IPS-15b (cell line): Measurements from ENCODE around the gene XAGE1B.
"Not testable (repeated sequence)": the region's sequence is repeated elsewhere in the genome, so short reads cannot be mapped to it uniquely, and the experiment has no call there.

Experiments
- H3K27me3 ChIP-seq: one replicate; pipeline ENCODE4 v1.6.1; 2013; ENCODE audit warnings: low read length; ENCODE audit not compliant: control insufficient read depth, insufficient read depth
- H3K36me3 ChIP-seq: one replicate; pipeline ENCODE4 v1.6.1; 2013; ENCODE audit warnings: low read length; ENCODE audit not compliant: control insufficient read depth, insufficient read depth
- H3K4me1 ChIP-seq: one replicate; pipeline ENCODE4 v1.6.1; 2013; ENCODE audit warnings: mild to moderate bottlenecking, low read length; ENCODE audit not compliant: control insufficient read depth, insufficient read depth
- H3K4me3 ChIP-seq: one replicate; pipeline ENCODE4 v1.5.1; 2013; ENCODE audit warnings: low read depth, low read length
- H3K9ac ChIP-seq: one replicate; pipeline ENCODE4 v1.6.1; 2013; ENCODE audit warnings: low read depth, mild to moderate bottlenecking, low read length
- H3K9me3 ChIP-seq: one replicate; pipeline ENCODE4 v1.6.1; 2013; ENCODE audit warnings: mild to moderate bottlenecking, low read length; ENCODE audit not compliant: control insufficient read depth, insufficient read depth

Gene XAGE1B, protein sequence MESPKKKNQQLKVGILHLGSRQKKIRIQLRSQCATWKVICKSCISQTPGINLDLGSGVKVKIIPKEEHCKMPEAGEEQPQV

DNA sequence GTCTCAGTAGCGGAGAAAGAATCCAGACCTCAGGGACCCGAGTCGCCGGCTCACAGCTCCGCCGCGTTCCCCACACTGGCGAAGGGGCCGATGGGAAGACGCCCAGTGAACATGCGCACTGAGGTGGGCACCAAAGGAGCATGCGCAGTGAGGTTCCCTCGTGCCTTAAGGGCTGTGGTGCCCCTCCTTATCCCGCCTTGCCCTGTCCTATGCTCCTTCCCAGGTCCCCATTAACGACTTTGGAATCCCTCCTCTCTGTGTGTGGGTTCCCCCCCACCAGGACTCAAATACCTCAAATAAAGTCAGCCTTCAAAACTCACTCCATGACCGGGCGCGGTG lies at the start of gene XAGE1B:
Gene XAGE1B, minus strand, starts transcription at position 77 of the 339 bp plus-strand sequence. CDS start 1,536 bp downstream, outside the sequence.
- H3K4me3 ChIP-seq, H3K9ac ChIP-seq, H3K36me3 ChIP-seq, H3K4me1 ChIP-seq, H3K27me3 ChIP-seq, H3K9me3 ChIP-seq: not testable (repeated sequence)

DNA sequence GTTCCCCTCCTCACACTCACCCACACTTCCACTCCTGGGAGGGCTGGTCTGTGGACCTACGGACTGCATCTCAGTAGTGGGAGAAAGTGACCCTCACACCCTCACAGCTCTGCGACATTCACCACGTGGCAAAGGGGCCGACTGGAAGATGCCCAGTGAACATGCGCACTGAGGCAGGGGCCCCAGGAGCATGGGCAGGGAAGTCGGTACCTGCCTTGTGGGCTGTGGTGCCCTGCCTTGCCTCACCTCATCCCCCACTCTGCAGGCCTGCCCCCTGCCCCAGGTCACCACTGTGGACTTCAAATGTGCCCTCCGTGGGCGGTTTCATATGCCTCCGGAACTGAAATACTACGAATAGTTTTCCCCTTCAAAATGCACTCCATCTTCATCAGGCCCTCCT lies 46.2 kb upstream of the XAGE1B start:
- Histone ChIP-seq H3K27me3 (no peaks in the 10 kb centered on the region), H3K9ac (no peak overlapping the region), H3K36me3 (no peaks in the 10 kb centered on the region), H3K4me3 (no peak overlapping the region), H3K4me1 (no peaks in the 10 kb centered on the region), H3K9me3 (no peaks in the 10 kb centered on the region)

DNA sequence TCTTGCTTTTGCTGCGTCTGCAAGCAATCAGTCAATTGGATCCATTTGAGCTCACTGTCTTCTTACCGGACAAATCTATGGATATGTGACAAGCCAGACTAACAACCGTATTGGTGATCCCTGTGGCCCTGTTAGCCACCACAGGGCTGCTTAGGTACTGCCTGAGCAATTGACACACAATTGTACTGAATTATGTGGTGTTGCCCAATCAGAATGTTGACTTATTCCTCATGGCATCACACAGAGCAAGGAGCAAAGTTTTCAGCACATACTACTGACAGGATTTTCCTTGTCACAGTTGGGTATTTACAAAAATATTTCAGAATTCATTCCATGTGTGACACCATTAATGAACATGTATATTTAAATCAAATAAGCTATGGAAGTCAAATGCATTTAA lies 41.3 kb upstream of the XAGE1B start:
- Histone ChIP-seq H3K36me3 (no peaks in the 10 kb centered on the region), H3K27me3 (no peaks in the 10 kb centered on the region), H3K9me3 (no peaks in the 10 kb centered on the region), H3K4me1 (no peaks in the 10 kb centered on the region), H3K4me3 (no peak overlapping the region), H3K9ac (no peak overlapping the region)

DNA sequence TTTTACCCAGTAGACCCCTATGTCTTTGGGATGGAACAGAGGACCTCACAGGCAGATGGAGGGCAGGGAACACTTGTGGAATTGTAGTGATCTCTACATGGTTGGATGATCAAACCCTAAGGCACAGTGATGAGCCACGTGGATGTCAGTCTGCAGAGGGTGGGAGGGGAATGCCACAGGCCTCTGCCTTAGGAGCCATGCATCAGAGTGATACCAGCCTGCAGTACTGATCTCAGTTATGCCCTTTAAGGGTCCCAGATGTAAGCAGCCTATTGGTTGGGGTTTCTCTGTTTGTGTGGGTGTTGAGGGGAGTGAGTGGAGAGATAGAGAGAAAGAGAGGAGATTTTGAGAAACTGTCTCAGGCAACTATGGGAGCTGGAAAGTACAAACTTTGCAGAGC lies 39.9 kb upstream of the XAGE1B start:
- H3K27me3 ChIP-seq: no peaks in the 10 kb centered on the region
- no peak overlapping the region for H3K4me3 ChIP-seq
- H3K9ac ChIP-seq: no peak overlapping the region
- no peaks in the 10 kb centered on the region for H3K9me3 ChIP-seq
- H3K36me3 ChIP-seq: no peaks in the 10 kb centered on the region
- H3K4me1 ChIP-seq: no peaks in the 10 kb centered on the region

DNA sequence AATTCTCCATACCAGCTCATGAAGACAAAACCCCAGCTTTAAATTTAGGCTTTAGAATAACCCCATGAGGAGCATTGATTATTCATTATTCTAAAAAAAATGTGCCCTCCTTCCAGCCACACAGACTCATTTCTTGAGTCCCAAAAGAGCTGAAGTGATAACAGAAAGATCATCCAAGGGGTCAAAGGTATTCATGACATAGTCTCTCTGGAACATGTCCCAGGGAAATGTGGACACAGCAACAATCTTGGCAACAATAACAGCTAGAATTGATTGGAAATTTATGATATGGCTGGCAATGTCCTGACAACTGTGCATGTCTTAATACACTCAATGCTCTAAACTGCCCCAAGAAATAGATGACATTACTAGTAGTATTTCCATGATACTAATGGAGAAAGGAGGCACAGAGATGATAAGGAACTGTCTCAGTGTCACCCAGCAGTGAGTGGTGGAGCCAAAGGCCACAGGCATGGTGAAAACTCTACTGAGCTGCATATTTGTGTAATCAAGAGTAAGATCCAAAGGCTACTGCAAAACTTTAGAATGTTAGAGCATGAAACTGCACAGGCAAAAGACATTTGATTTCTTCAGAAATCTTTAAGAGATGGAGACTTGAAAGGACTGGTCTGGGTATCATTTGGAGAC lies 37.3 kb upstream of the XAGE1B start:
- no peaks in the 10 kb centered on the region for H3K9me3 ChIP-seq
- no peaks in the 10 kb centered on the region for H3K4me1 ChIP-seq
- no peak overlapping the region for H3K9ac ChIP-seq
- no peaks in the 10 kb centered on the region for H3K36me3 ChIP-seq
- H3K4me3 ChIP-seq: no peak overlapping the region
- H3K27me3 ChIP-seq: no peaks in the 10 kb centered on the region

DNA sequence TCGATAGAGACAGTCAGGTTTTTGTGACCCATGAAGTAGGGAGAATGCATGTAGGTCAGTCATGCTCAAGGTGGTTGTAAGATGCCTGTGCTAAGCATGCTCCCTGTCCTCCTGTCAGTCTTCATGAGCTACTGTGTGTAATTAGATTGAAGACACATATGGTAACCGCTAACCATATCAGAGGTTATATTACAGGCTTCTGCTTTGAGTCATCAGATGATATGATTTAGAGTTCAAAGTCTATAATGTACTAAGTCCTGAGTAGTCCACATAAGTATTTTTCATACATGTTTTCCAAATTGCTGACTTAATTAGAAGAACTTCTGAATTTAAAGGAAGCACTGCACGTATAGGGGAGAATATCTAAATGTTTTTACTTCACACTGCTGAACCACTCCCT lies 31.9 kb upstream of the XAGE1B start:
- not testable (repeated sequence) for H3K4me1 ChIP-seq, H3K9me3 ChIP-seq, H3K36me3 ChIP-seq, H3K4me3 ChIP-seq, H3K9ac ChIP-seq, H3K27me3 ChIP-seq

DNA sequence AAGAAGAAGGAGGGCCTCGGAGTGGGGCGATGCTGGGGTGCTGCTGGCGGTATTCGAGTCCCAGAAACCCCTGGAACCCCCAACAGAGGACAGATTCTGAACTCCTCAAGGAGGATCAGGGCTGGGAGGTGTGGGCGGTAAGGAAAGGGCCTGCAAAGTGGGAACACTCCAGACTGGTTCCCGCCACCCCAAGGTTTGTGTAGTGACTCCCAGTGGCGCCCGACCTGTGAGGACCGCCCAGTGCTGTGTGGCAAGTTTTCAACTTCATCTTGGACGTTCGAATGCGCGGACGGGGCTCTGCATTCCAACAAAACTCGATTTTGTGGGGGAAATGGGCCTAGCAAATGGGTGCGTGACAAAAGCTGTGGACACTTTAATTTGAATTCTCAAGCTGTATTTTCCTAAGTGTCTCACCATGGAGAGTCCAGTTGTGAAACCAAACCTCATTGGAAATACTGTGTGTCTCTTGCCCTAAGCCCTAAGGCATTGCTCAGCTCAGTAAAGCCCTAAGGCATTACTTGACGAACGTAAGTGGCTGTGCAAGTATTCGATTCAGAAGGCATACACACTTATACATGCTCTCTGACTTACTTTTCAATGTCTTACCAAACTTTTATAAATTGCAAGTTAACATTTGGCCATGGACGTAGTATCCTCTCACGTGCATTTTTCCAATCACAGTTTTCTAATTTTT lies 27.4 kb upstream of the XAGE1B start:
- no peaks in the 10 kb centered on the region for H3K9me3 ChIP-seq
- no peaks in the 10 kb centered on the region for H3K4me1 ChIP-seq
- no peaks in the 10 kb centered on the region for H3K27me3 ChIP-seq
- H3K9ac ChIP-seq: no peak overlapping the region
- no peak overlapping the region for H3K4me3 ChIP-seq
- no peaks in the 10 kb centered on the region for H3K36me3 ChIP-seq

DNA sequence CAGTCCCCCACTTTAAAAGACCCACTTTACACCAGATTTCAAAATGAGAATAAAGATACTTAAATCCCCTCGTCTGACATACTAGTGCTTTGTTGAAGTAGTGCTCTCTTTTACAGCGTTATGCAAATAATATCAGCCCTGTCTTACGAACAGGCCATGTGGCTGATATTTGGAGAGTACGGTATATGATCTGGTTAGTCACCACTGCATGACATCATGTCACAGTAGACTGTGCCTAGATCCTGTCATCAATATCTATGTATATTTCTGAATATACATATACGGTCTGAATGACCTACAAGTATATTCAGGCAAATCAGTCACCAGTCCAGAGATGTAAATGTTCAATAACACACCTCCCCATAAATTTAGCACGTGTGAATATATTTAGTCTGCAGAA lies 25.4 kb upstream of the XAGE1B start:
- Histone ChIP-seq H3K36me3 (no peaks in the 10 kb centered on the region), H3K9me3 (no peaks in the 10 kb centered on the region), H3K9ac (no peak overlapping the region), H3K4me3 (no peak overlapping the region), H3K27me3 (no peaks in the 10 kb centered on the region), H3K4me1 (no peaks in the 10 kb centered on the region)

DNA sequence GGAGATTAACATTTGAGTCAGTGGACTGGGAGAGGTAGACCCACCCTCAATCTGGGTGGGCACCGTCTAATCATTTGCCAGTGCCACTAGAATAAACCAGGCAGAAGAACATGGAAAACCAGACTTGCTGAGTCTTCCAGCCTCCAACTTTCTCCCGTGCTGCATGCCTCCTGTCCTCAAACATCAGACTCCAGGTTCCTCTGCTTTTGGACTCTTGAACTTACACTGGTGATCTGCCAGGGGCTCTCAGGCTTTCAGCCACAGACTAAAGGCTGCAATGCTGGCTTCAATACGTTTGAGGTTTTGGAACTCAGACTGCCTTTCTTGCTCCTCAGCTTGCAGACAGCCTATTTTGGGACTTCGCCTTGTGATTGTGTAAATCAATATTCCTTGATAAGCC lies 24.2 kb upstream of the XAGE1B start:
- H3K4me1 ChIP-seq, H3K9me3 ChIP-seq, H3K27me3 ChIP-seq, H3K9ac ChIP-seq, H3K36me3 ChIP-seq, H3K4me3 ChIP-seq: not testable (repeated sequence)

DNA sequence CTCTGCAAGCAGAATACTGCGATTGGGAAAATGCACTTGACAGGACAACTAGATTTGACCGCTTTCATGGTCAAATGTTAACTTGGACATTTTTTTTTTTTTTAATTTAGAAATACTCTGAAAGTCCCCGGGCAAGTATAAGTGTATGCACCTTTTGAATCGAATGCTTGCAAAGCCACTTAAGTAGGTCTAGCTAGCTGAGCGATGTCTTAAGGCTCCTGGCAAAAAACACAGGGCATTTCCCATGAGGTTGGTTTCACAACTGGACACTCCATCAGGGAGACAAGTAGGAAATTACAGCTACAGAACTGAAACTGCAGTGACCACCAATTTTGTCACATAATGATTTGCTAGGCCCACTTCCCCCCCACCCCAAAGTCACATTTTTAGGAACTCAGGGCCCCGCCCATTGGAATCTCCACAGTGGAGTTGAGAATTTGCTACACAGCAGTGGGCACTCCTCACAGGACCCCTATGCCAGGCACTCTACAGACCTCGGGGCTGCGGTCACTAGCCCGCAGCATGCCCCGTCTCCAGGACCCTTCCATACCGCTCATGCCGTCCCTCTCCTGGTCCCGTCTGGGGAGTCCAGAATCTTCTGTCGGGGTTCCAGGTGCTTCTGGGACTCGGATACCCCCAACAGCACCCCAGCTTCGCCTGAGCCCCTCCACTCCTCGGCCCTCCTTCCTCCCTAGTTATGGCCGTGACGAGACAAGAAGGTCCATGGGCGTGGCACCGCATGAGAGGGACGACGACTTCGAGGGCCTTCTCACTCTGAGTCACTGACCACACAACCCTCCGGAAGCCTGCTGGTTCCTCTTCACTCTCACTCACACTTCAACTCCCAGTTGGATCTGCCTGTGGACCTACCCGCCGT lies 515 bp downstream of the XAGE1B start:
- not testable (repeated sequence) for H3K9ac ChIP-seq, H3K4me1 ChIP-seq, H3K27me3 ChIP-seq, H3K4me3 ChIP-seq, H3K9me3 ChIP-seq, H3K36me3 ChIP-seq

DNA sequence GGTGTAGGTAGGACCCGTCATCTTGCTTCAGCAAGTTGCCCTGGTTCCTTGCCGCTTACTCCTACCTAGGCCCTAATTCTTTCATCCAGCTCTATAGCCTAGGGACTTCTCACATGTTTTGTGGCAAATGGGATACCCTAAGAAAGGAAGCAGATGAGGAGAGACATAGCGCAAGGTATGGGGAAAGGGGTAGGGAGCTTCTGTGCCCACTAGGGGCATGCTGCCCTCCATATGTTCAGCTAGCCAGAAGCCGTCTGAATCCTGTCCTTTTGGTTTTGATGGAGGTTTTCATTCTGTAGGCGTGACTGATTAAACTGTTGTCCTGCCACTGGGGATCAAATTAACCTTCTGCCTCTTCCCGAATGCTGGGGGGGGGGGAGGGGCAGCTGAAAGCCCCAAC lies 5.7 kb downstream of the XAGE1B start:
- H3K4me1 ChIP-seq, H3K27me3 ChIP-seq, H3K9me3 ChIP-seq, H3K4me3 ChIP-seq, H3K36me3 ChIP-seq, H3K9ac ChIP-seq: not testable (repeated sequence)

DNA sequence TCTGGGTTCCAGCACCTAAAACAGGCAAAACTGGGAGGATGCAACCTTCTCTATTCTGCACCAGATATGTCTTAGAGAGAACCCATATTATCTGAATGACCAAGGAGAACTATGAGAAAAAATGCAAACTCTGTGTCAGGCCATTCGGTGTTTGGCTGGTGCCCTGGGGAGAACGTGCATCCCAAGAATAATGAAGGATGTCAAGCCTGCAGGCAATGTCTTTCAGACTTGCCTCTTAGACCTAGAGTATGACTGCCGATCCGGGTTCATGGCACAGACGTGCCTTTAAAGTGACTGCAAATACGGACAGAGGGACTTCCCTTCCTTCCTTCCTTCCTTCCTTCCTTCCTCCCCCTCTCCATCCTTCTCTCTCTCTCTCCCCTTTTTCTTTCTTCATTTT lies 6.9 kb downstream of the XAGE1B start:
- Histone ChIP-seq H3K27me3 (no peaks in the 10 kb centered on the region), H3K4me1 (no peaks in the 10 kb centered on the region), H3K36me3 (no peaks in the 10 kb centered on the region), H3K4me3 (no peak overlapping the region), H3K9me3 (no peaks in the 10 kb centered on the region), H3K9ac (no peak overlapping the region)
